DMS 273 (cell line): ENCODE measurements around the gene LTBP1.
A peak's percentile ranks its signal among the peaks of the same experiment; 100 is the strongest.
"Not testable (repeated sequence)": the region's sequence is repeated elsewhere in the genome, so short reads cannot be mapped to it uniquely, and the experiment has no call there.

Experiments
- DNase-seq: peaks from one replicate; lab custom pipeline; 2025; ENCODE audit not compliant: unreplicated experiment; lab: John Stamatoyannopoulos, UW

LTBP1 gene

DNA sequence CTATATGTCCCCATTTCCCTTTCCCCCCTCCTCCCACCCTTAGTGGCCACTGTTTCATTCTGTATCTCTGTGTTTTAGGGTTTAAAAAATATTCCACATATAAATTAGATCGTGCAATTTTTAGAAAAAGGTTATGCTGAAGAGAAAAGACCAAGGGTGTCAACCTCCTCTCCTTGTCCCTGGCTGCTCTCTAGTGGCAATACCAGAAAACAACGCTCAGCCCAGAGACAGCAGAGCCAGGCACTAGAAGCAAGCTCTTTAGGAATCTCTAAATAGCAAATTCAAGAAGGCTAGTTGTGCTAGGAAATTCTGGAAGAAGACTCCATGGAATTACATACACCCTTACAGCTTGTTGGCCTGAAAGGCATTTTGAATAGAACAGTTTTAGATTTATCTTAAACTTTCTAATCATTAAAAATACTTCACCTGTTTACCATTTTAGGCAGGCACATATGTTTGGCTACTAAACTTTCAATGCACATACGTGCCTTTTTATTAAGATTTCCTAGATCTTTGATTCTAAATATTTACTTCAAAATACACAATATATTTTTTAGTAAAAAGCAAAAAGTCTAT is 494.6 kb downstream of the LTBP1 start:
- peak; percentile 76 for DNase-seq

DNA sequence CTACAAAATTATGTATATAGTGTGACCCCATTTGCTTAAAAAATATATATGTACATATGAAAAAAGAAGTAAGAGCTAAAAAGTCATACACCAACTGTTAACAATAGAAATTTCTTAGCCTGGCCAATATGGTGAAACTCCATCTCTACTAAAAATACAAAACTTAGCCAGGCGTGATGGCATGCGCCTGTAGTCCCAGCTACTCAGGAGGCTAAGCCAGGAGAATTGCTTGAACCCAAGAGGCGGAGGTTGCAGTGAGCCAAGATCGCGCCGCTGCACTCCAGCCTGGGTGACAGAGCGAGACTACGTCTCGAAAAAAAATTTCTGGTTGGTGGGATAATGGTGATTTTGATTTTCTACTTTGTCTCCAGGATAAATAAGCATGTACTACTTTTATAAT is 495.3 kb downstream of the LTBP1 start:
- not testable (repeated sequence) for DNase-seq

DNA sequence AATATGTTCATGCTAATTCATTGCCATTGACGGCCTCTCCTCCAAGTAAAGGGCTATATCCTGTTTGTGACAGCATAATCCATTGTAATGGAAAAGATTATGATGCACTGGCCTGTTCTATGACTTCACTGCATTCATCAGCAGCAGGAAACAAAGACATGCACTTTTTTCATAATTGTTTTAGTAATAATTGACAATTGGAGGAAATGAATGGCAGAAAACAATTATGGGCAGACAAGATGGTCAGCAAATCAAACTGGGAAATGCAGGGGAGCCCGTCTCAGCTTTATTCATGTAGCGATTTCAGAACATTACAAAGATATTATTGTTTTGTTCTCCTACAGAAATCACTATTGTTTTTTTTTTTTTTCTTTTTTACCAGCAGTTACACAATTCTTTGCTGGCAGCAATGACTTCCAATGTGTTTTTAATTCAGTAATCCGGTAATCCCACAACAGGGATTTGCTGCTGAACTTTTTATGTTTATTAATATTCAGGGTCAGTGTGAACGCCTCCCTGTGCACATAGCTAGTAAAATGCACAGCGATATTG is 495.9 kb downstream of the LTBP1 start:
- DNase-seq, result no peak

DNA sequence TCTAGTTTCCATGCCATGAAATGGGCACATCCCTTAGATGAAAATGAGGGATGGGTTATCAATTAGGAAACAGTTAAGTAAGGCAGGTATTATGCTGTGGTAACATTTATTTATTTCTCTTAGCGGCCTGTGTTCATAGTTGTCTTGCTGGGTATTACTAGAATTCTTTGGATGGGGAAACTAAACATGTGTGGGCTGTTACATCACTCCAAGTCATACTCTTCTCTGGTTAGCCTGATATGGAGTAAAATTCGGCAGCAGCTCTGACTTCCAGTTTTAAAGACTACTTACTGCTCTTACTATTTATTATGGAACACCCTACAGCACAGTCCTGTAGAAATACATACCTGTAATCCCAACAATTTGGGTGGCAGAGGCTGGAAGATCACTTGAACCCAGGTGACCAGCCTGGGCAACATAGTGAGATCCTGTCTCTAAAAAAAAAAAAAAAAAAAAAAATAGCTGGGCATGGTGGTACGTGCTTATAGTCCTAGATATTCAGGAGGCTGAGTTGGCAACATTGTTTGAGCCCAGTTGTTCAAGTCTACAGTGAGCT is 496.6 kb downstream of the LTBP1 start:
- DNase-seq, result no peak

DNA sequence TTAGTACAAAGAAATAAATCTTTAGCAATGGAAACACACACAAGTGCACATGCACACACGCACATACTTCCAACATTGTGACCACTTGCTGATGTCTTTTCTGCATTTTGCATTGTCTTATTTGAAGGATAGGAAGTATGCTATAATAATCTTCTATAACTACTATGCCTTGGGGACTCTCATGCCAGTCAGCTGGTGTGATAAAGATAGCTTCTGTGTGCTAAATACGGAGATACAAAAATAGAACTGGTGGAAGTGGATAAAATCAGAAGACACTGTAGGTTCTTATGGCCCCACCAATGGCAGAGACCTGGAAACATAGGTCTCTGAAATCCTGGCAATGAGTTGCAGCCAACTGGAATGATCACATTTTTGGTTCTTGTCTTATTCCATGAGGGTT is 498.2 kb downstream of the LTBP1 start:
- DNase-seq, result no peak

DNA sequence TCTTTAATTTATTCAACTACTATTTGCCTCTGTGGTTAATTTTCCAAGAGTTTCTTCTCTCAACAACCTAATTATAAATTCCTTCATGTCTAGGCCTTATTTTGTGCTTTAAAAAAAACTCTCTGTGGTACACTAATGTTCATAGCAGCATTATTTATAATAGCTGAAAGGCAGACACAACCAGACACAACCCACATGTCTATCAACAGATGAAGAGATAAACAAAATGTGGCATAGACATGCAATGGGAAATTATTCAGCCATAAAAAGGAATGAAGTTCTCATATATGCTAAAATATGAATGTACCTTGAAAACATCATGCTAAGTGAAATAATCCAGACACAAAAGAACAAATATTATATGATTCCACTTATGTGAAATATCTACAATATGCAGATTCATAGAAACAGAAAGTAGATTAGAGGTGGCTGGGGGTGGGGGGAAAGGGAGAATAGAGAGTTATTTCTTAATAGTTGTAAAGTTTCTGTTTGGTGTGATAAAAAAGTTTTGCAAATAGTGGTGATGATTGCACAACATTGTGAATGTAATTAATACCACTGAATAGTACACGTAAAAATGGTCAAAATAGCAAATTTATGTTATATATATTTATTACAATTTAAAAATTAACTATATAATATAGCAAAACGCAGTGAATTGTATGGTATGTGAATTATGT is 501.6 kb downstream of the LTBP1 start:
- no peak for DNase-seq
